ENCODE measurements around the gene ATP10D. TPM values are rescaled to one million over a fixed set of nuclear protein-coding genes. Genes with fewer than 3 reads are reported as not detected.

ATP10D gene
- total and polyA plus RNA-seq, 9 of the 15 experiments (the other 6 are each of a cell fraction or from before 2014, with no cell fraction given), result 0.10 to 0.36 (median 0.19) TPM; not detected in 1

GRCh38 chr4:47566969-47567368 lies 81.9 kb downstream of the ATP10D start:
- POLR2A ChIA-PET, result interaction anchor here (0.6 kb wide), 1 partner anchor 367 kb away, joined by 3 read pairs; no protein-coding TSS in a partner anchor
- CTCF ChIA-PET (ENCODE audit: low intra/inter-chr PET ratio), result no interaction called here
- H3K4me2 ChIP-seq (ENCODE audit: insufficient read depth, low read length), result no peak overlapping the region
- DNase-seq (ENCODE audit: extremely low read depth in 1 of 4, low spot score in 3 of 4) (no peak), FAIRE-seq (peak; percentile 26), ATAC-seq (no peak)
- in situ Hi-C loops (cut with MboI), result no loop called here
- no peak overlapping the region; the same call in 1 of the 2 replicates for H2AFZ ChIP-seq (ENCODE audit: low read depth, low read length)
- H3K4me1 ChIP-seq (replicated peaks in 1 of 2; ENCODE audit: control insufficient read depth in 2 of 2, insufficient read depth in 2 of 2, low read length in 2 of 2), result peaks cover 7 to 15% of the 10 kb centered on the region in 2 experiments; a peak in 4 of 5 replicates
- intact Hi-C loops (cut with micrococcal nuclease), result loop anchor here (10.0 kb wide), 1 partner anchor 182 kb away; no protein-coding TSS in a partner anchor
- no peaks in the 10 kb centered on the region for H3K79me2 ChIP-seq (ENCODE audit: control insufficient read depth, insufficient read depth, low read length)
- no peak overlapping the region for H3K9ac ChIP-seq (ENCODE audit: insufficient read depth in 1 of 2, low read depth in 2 of 2, low read length in 2 of 2)
- no peak overlapping the region for H3K27ac ChIP-seq (ENCODE audit: extremely low read depth, low read depth, low read length)
- no peaks in the 10 kb centered on the region for H3K9me1 ChIP-seq (ENCODE audit: control insufficient read depth, insufficient read depth, low read length)
- no peaks in the 10 kb centered on the region for H3K27me3 ChIP-seq (ENCODE audit: control insufficient read depth in 2 of 2, insufficient read depth in 2 of 2, low read length in 2 of 2)
- H3K4me3 ChIP-seq, result no peak overlapping the region
- no peaks in the 10 kb centered on the region for H3K36me3 ChIP-seq (ENCODE audit: control insufficient read depth, insufficient read depth, low read length)
- H4K20me1 ChIP-seq (replicated peaks; ENCODE audit: control insufficient read depth, insufficient read depth, low read length), result no peaks in the 10 kb centered on the region
- no peaks in the 10 kb centered on the region for H3K9me3 ChIP-seq (replicated peaks; ENCODE audit: control insufficient read depth, insufficient read depth, low read depth, low read length)
- no TSS peak for BruUV-seq (replicated peaks)
- TF ChIP-seq ESRRA (IDR thresholded peaks at IDR 0.05; ENCODE audit: borderline replicate concordance, low read depth), result no peak
- TF ChIP-seq NCOA1 (IDR thresholded peaks at IDR 0.05; ENCODE audit: low read depth), result no peak
- TF ChIP-seq RBFOX2 (IDR thresholded peaks at IDR 0.05; ENCODE audit: low read depth, low read length), result no peak
- TF ChIP-seq CEBPG (CRISPR knock-in tag; IDR thresholded peaks at IDR 0.05), result no peak
- peak in 1 of 2 experiments; percentile 41; a peak in 2 of 4 replicates for TF ChIP-seq CEBPG (tag; conservative IDR thresholded peaks at IDR 0.05 in 1 of 2, IDR thresholded peaks at IDR 0.05 in 1 of 2)
- TF ChIP-seq ID3 (CRISPR knock-in tag; IDR thresholded peaks at IDR 0.05), result no peak
- peak; percentile 31; the same call in 1 of the 2 replicates for TF ChIP-seq ID3 (tag; IDR thresholded peaks at IDR 0.05)
- no peak for TF ChIP-seq TFAP4 (CRISPR knock-in tag; IDR thresholded peaks at IDR 0.05; ENCODE audit: borderline replicate concordance)
- TF ChIP-seq RHOXF2B (CRISPR knock-in tag; conservative IDR thresholded peaks at IDR 0.05), result no peak
- peak; percentile 69; the same call in 1 of the 2 replicates for TF ChIP-seq CEBPB (tag; IDR thresholded peaks at IDR 0.05)
- no peak for TF ChIP-seq ZBTB26 (CRISPR knock-in tag; IDR thresholded peaks at IDR 0.05)
- TF ChIP-seq RAD51 (IDR thresholded peaks at IDR 0.05; ENCODE audit: borderline replicate concordance, low read depth), result 0 out of 2 replicates have a peak, but pooled peaks have one; percentile 15
- no peak for TF ChIP-seq E2F8 (IDR thresholded peaks at IDR 0.05; ENCODE audit: low read depth, partially characterized antibody)
- TF ChIP-seq FOXA1 (IDR thresholded peaks at IDR 0.05; ENCODE audit: borderline replicate concordance), result no peak
- TF ChIP-seq PKNOX1 (IDR thresholded peaks at IDR 0.05), result 0 out of 2 replicates have a peak, but pooled peaks have one; percentile 25
- TF ChIP-seq CBFA2T3 (IDR thresholded peaks at IDR 0.05), result peak; percentile 16; the same call in 1 of the 2 replicates
- no peak for TF ChIP-seq XRCC5 (IDR thresholded peaks at IDR 0.05; ENCODE audit: low read depth, low read length)
- peak; percentile 14; the same call in 1 of the 2 replicates for TF ChIP-seq TAL1 (IDR thresholded peaks at IDR 0.05)
